ENCODE measurements around the gene LPIN3. TPM values are rescaled to one million over a fixed set of nuclear protein-coding genes. Genes with fewer than 3 reads are reported as not detected.

LPIN3 gene
- total RNA-seq (1 to 10 TPM; 1.9 to 2.4 TPM), total RNA-seq (0 to 3.7 (median 0.71) reads per million in 172 experiments)
- polyA plus RNA-seq (2013, experiment 1 of 2): 0.23 TPM
- polyA plus RNA-seq (2013, experiment 2 of 2): 0.30 TPM

- Mint-ChIP-seq H3K27ac (peak within 1 kb of the TSS; percentile 10), H3K27me3 (peaks cover 5% of the 10 kb centered on the region), H3K36me3 (ENCODE audit: low read depth) (no peaks in the 10 kb centered on the region), H3K9me3 (no peaks in the 10 kb centered on the region), H3K4me1 (ENCODE audit: low read depth) (peaks cover 11% of the 10 kb centered on the region), H3K4me3 (peak within 1 kb of the TSS; percentile 84)
- peak within 1 kb of the TSS; percentile 31 for H3K4me3 ChIP-seq (ENCODE audit: low read length)
- TF ChIP-seq CTCF (IDR thresholded peaks at IDR 0.05): peak; percentile 60
- peaks cover 14% of the 10 kb centered on the region for H3K4me1 ChIP-seq (ENCODE audit: insufficient read depth, low read length)
- ChIA-PET CTCF (interaction anchor here (1.1 to 2.0 kb wide), 7 partner anchors 9 to 377 kb away, joined by 3 to 12 read pairs (median 4); partner anchors contain the start of gene PLCG1), POLR2A (interaction anchor here (0.6 to 2.0 kb wide), 2 partner anchors 47 to 184 kb away, joined by 3 to 7 read pairs; no protein-coding TSS in a partner anchor)
- no peaks in the 10 kb centered on the region for H3K36me3 ChIP-seq (ENCODE audit: insufficient read depth, low read length)
- peak; percentile 71 for ATAC-seq (ENCODE audit: poor library complexity)
- intact Hi-C loops (cut with DNase I, micrococcal nuclease): loop anchor here (1.0 to 5.0 kb wide), 5 partner anchors 72 to 372 kb away; no protein-coding TSS in a partner anchor
- H3K27ac ChIP-seq (ENCODE audit: low read depth in 1 of 2, low read length in 2 of 2): no peak within 1 kb of the TSS
- peaks cover 0 to under 1% of the 10 kb centered on the region in 2 experiments for H3K9me3 ChIP-seq (ENCODE audit: control insufficient read depth in 1 of 2, insufficient read depth in 1 of 2, low read length in 2 of 2)
- no peaks in the 10 kb centered on the region for H3K27me3 ChIP-seq (ENCODE audit: control insufficient read depth in 1 of 2, insufficient read depth in 2 of 2, low read length in 2 of 2)
- DNase-seq: peak in 13 of 14 experiments; percentile 22 to 75 (median 41)
Observed at GRCh38 chr20:41340327-41341055, at the start of gene LPIN3. TSS of gene LPIN3 (plus strand) at chr20:41340821. CDS start at chr20:41345804, 4,983 bp downstream.

GRCh38 chr20:41293269-41294037 is 47.2 kb upstream of the LPIN3 start:
- H3K9me3 Mint-ChIP-seq: no peaks in the 10 kb centered on the region
- ATAC-seq (ENCODE audit: poor library complexity) (no peak), DNase-seq (no peak)
- intact Hi-C loops (cut with DNase I, micrococcal nuclease): no loop called here
- POLR2A ChIA-PET: no interaction called here
- no peak overlapping the region for H3K27ac Mint-ChIP-seq
- H3K27ac ChIP-seq (ENCODE audit: low read depth in 1 of 2, low read length in 2 of 2): no peak overlapping the region
- no peaks in the 10 kb centered on the region for H3K4me1 ChIP-seq (ENCODE audit: insufficient read depth, low read length)
- no peaks in the 10 kb centered on the region for H3K27me3 ChIP-seq (ENCODE audit: control insufficient read depth in 1 of 2, insufficient read depth in 2 of 2, low read length in 2 of 2)
- CTCF ChIA-PET: no interaction called here
- H3K27me3 Mint-ChIP-seq: no peaks in the 10 kb centered on the region
- no peak overlapping the region for H3K4me3 Mint-ChIP-seq
- no peaks in the 10 kb centered on the region for H3K36me3 Mint-ChIP-seq (ENCODE audit: low read depth)
- no peak overlapping the region for H3K4me3 ChIP-seq (ENCODE audit: low read length)
- H3K9me3 ChIP-seq (ENCODE audit: control insufficient read depth in 1 of 2, insufficient read depth in 1 of 2, low read length in 2 of 2): no peaks in the 10 kb centered on the region
- H3K36me3 ChIP-seq (ENCODE audit: insufficient read depth, low read length): no peaks in the 10 kb centered on the region
- H3K4me1 Mint-ChIP-seq (ENCODE audit: low read depth): no peaks in the 10 kb centered on the region
- TF ChIP-seq CTCF (IDR thresholded peaks at IDR 0.05): no peak

GRCh38 chr20:41299899-41300298 is 40.7 kb upstream of the LPIN3 start:
- ChIA-PET POLR2A (no interaction called here), CTCF (no interaction called here)
- Histone ChIP-seq H3K27ac (ENCODE audit: low read depth in 1 of 2, low read length in 2 of 2) (no peak overlapping the region), H3K36me3 (ENCODE audit: insufficient read depth, low read length) (no peaks in the 10 kb centered on the region), H3K9me3 (ENCODE audit: control insufficient read depth in 1 of 2, insufficient read depth in 1 of 2, low read length in 2 of 2) (no peaks in the 10 kb centered on the region), H3K4me3 (ENCODE audit: low read length) (no peak overlapping the region), H3K4me1 (ENCODE audit: insufficient read depth, low read length) (no peaks in the 10 kb centered on the region), H3K27me3 (ENCODE audit: control insufficient read depth in 1 of 2, insufficient read depth in 2 of 2, low read length in 2 of 2) (no peaks in the 10 kb centered on the region)
- no peaks in the 10 kb centered on the region for H3K36me3 Mint-ChIP-seq (ENCODE audit: low read depth)
- no peak overlapping the region for H3K4me3 Mint-ChIP-seq
- ATAC-seq (ENCODE audit: poor library complexity) (no peak), DNase-seq (no peak)
- no peaks in the 10 kb centered on the region for H3K4me1 Mint-ChIP-seq (ENCODE audit: low read depth)
- intact Hi-C loops (cut with DNase I, micrococcal nuclease): no loop called here
- H3K9me3 Mint-ChIP-seq: no peaks in the 10 kb centered on the region
- no peaks in the 10 kb centered on the region for H3K27me3 Mint-ChIP-seq
- no peak overlapping the region for H3K27ac Mint-ChIP-seq
- no peak for TF ChIP-seq CTCF (IDR thresholded peaks at IDR 0.05)
